22Rv1 (cell line): Measurements from ENCODE around the gene TTF1.

Source experiments
- H3K27ac ChIP-seq: fragments of 450-650 bp; 2 replicates; pipeline ENCODE4 v1.5.1; 2017
- CTCF ChIP-seq: fragments of 450-650 bp; IDR thresholded peaks from 2 replicates; pipeline ENCODE4 v1.5.1; 2017; ENCODE audit warnings: mild to moderate bottlenecking
- ZFX ChIP-seq: fragments of 450-650 bp; IDR thresholded peaks from 2 replicates; pipeline ENCODE4 v1.6.1; 2017; ENCODE audit warnings: antibody characterized with exemption, borderline replicate concordance

TTF1 gene

GRCh38 chr9:132443951-132444607 is 37.4 kb upstream of the TTF1 start:
- no peak overlapping the region for H3K27ac ChIP-seq
- TF ChIP-seq ZFX (no peak), CTCF (no peak)

- H3K27ac ChIP-seq, result no peak overlapping the region
- TF ChIP-seq ZFX (no peak), CTCF (no peak)
These were observed 34.8 kb upstream of the TTF1 start for GRCh38 chr9:132441404-132441803.

GRCh38 chr9:132440735-132441134 is 34.1 kb upstream of the TTF1 start:
- TF ChIP-seq CTCF, result no peak
- TF ChIP-seq ZFX, result no peak
- H3K27ac ChIP-seq, result no peak overlapping the region

GRCh38 chr9:132439153-132439552 is 32.5 kb upstream of the TTF1 start:
- no peak overlapping the region for H3K27ac ChIP-seq
- TF ChIP-seq CTCF (no peak), ZFX (no peak)

- no peak for TF ChIP-seq CTCF
- TF ChIP-seq ZFX, result no peak
These were observed 28.2 kb upstream of the TTF1 start for GRCh38 chr9:132434881-132435280.

GRCh38 chr9:132430998-132431397 is 24.4 kb upstream of the TTF1 start:
- no peak overlapping the region for H3K27ac ChIP-seq
- no peak for TF ChIP-seq ZFX
- TF ChIP-seq CTCF, result no peak

More at GRCh38 chr9:132434881-132435280, 28.2 kb upstream of the TTF1 start:
- no peak overlapping the region for H3K27ac ChIP-seq

- H3K27ac ChIP-seq, result no peak overlapping the region
- TF ChIP-seq ZFX (no peak), CTCF (no peak)
These were observed 20.2 kb upstream of the TTF1 start for GRCh38 chr9:132426639-132427414.
